Neural cell (in vitro differentiated cells): ENCODE data around the gene SLC37A1.

Experiments
- EZH2 ChIP-seq: fragments of 200-600, 300-800 bp; shearing (Covaris generic), sonication (generic); IDR thresholded peaks from 2 replicates; pipeline ENCODE4 v1.6.1; 2014; ENCODE audit warnings: antibody characterized with exemption, low read length, borderline replicate concordance, mild to moderate bottlenecking; ENCODE audit not compliant: insufficient read depth, poor library complexity, severe bottlenecking
- TF ChIP-seq, protein P1 (sequence below): fragments of 450-650 bp; IDR thresholded peaks from 2 replicates; pipeline ENCODE4 v1.5.1; 2014; ENCODE audit warnings: antibody characterized with exemption, mild to moderate bottlenecking, moderate library complexity; ENCODE audit not compliant: poor library complexity, severe bottlenecking
- TF ChIP-seq, protein P2 (sequence below): IDR thresholded peaks from 2 replicates; pipeline ENCODE4 v1.6.1; 2012; ENCODE audit warnings: borderline replicate concordance

DNA sequence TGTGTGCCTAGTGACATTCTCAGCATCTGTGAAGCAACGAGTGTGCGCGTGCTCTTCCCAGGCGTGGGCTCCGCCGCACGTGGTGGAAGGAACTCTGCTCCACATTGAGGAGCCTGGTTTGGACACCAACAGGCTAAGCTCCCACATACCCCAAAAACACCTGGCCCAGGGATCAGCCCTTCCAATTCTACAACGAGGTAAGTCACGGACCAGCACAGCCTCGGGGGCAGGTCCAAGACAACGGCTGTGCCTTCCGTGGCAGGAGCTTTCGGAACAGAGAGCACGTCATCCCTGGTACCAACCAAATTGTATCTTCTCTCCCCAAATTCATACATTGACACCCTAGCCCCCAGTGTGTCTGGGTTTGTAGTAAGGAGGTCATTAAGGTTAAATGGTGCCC, 112.5 kb downstream of the SLC37A1 start:
- TF ChIP-seq, protein P1, sequence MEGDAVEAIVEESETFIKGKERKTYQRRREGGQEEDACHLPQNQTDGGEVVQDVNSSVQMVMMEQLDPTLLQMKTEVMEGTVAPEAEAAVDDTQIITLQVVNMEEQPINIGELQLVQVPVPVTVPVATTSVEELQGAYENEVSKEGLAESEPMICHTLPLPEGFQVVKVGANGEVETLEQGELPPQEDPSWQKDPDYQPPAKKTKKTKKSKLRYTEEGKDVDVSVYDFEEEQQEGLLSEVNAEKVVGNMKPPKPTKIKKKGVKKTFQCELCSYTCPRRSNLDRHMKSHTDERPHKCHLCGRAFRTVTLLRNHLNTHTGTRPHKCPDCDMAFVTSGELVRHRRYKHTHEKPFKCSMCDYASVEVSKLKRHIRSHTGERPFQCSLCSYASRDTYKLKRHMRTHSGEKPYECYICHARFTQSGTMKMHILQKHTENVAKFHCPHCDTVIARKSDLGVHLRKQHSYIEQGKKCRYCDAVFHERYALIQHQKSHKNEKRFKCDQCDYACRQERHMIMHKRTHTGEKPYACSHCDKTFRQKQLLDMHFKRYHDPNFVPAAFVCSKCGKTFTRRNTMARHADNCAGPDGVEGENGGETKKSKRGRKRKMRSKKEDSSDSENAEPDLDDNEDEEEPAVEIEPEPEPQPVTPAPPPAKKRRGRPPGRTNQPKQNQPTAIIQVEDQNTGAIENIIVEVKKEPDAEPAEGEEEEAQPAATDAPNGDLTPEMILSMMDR = no peak
- TF ChIP-seq, protein P2, sequence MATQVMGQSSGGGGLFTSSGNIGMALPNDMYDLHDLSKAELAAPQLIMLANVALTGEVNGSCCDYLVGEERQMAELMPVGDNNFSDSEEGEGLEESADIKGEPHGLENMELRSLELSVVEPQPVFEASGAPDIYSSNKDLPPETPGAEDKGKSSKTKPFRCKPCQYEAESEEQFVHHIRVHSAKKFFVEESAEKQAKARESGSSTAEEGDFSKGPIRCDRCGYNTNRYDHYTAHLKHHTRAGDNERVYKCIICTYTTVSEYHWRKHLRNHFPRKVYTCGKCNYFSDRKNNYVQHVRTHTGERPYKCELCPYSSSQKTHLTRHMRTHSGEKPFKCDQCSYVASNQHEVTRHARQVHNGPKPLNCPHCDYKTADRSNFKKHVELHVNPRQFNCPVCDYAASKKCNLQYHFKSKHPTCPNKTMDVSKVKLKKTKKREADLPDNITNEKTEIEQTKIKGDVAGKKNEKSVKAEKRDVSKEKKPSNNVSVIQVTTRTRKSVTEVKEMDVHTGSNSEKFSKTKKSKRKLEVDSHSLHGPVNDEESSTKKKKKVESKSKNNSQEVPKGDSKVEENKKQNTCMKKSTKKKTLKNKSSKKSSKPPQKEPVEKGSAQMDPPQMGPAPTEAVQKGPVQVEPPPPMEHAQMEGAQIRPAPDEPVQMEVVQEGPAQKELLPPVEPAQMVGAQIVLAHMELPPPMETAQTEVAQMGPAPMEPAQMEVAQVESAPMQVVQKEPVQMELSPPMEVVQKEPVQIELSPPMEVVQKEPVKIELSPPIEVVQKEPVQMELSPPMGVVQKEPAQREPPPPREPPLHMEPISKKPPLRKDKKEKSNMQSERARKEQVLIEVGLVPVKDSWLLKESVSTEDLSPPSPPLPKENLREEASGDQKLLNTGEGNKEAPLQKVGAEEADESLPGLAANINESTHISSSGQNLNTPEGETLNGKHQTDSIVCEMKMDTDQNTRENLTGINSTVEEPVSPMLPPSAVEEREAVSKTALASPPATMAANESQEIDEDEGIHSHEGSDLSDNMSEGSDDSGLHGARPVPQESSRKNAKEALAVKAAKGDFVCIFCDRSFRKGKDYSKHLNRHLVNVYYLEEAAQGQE = no peak
- TF ChIP-seq EZH2 = no peak
